Spleen (tissue), 7 donors: Measurements from ENCODE around the gene SORCS1.

Source experiments
- POLR2A ChIP-seq, 3 donors: fragments of 450-650 bp; IDR thresholded peaks; one replicate each; pipeline ENCODE4 v1.5.1; 2017; ENCODE audit warnings: antibody characterized with exemption in 3 of 3, mild to moderate bottlenecking in 1 of 3
- POLR2AphosphoS5 ChIP-seq, 3 donors: sonication (generic); formaldehyde crosslinking; IDR thresholded peaks; one replicate each; pipeline ENCODE4 v1.5.1; 2017; ENCODE audit warnings: antibody characterized with exemption in 3 of 3
- TF ChIP-seq, protein P1 (sequence below), 11 experiments: fragments of 200-600 bp in 7 of 11; fragments of 450-650 bp in 4 of 11; sonication (generic) in 4 of 11; IDR thresholded peaks in 8 of 11; conservative IDR thresholded peaks in 3 of 11; 1 replicate in 7 of 11; 2 replicates in 4 of 11; pipeline versions ENCODE4 v1.4.0 to v1.8.0; 2016 to 2021; ENCODE audit warnings: antibody characterized with exemption in 11 of 11, inconsistent platforms in 4 of 11, mild to moderate bottlenecking in 1 of 11
- donor health status: DM: no; HTN: no; CAD: no; lungs with moderate emphysema.
- donor health status: DM: no; HTN: no; CAD: no.
- donor health status: DM: no; HTN: no; CAD: no.

DNA sequence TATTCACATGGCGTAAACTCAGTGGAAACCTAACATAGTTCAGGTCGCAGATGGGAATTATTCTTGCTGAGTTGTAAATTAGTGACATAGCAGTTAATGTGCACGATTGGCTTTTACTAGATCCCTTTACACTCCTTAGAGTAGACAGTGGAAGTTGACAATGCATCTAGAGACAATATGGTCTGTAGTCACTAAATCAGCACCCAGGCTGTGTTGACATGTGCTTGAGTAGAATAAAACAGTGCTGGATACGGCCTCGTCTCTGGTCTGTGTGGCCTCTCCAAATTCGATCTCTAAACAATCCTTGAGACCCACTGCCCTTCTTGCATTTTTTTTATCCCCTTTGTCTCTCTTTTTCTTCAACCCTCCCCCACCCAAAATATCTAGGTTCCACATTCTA, 615.7 kb downstream of the SORCS1 start:
- TF ChIP-seq, protein P1, sequence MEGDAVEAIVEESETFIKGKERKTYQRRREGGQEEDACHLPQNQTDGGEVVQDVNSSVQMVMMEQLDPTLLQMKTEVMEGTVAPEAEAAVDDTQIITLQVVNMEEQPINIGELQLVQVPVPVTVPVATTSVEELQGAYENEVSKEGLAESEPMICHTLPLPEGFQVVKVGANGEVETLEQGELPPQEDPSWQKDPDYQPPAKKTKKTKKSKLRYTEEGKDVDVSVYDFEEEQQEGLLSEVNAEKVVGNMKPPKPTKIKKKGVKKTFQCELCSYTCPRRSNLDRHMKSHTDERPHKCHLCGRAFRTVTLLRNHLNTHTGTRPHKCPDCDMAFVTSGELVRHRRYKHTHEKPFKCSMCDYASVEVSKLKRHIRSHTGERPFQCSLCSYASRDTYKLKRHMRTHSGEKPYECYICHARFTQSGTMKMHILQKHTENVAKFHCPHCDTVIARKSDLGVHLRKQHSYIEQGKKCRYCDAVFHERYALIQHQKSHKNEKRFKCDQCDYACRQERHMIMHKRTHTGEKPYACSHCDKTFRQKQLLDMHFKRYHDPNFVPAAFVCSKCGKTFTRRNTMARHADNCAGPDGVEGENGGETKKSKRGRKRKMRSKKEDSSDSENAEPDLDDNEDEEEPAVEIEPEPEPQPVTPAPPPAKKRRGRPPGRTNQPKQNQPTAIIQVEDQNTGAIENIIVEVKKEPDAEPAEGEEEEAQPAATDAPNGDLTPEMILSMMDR (IDR thresholded peaks at IDR 0.05 in 8 of 11, conservative IDR thresholded peaks at IDR 0.05 in 3 of 11): no peak
- TF ChIP-seq POLR2A (IDR thresholded peaks at IDR 0.05) (no peak), POLR2AphosphoS5 (IDR thresholded peaks at IDR 0.05) (no peak)
